Thyroid gland (tissue), 4 donors: ENCODE data around the gene TREH.

Experiments
- CTCF ChIP-seq, 6 experiments: fragments of 200-600 bp in 3 of 6; fragments of 450-650 bp in 3 of 6; sonication (generic) in 3 of 6; IDR thresholded peaks; one replicate each; pipeline ENCODE4 v1.5.1; 2016 to 2019; ENCODE audit warnings: antibody characterized with exemption in 6 of 6, mild to moderate bottlenecking in 2 of 6, inconsistent platforms in 1 of 6, moderate library complexity in 1 of 6
- POLR2A ChIP-seq, 2 donors: fragments of 450-650 bp; IDR thresholded peaks; one replicate each; pipeline ENCODE4 v1.6.1; 2017; ENCODE audit warnings: antibody characterized with exemption in 2 of 2, mild to moderate bottlenecking in 2 of 2, moderate library complexity in 1 of 2

GRCh38 chr11:118625976-118626375 is 53.5 kb downstream of the TREH start:
- TF ChIP-seq CTCF (IDR thresholded peaks at IDR 0.05): no peak
- TF ChIP-seq POLR2A (IDR thresholded peaks at IDR 0.05): no peak
